ENCODE measurements around the gene TTC16.

Gene TTC16

GRCh38 chr9:127705577-127706379 is 10.1 kb upstream of the TTC16 start:
- no peak for DNase-seq (ENCODE audit: low read depth)
- TF ChIP-seq MYC (IDR thresholded peaks at IDR 0.05; ENCODE audit: low read depth, low read length) (no peak), CTCF (IDR thresholded peaks at IDR 0.05; ENCODE audit: low read depth, low read length) (no peak), POLR2A (IDR thresholded peaks at IDR 0.05; ENCODE audit: extremely low read depth, insufficient read length) (no peak)
- TF ChIP-seq, protein P1, sequence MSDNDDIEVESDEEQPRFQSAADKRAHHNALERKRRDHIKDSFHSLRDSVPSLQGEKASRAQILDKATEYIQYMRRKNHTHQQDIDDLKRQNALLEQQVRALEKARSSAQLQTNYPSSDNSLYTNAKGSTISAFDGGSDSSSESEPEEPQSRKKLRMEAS (IDR thresholded peaks at IDR 0.05; ENCODE audit: low read depth, low read length), result no peak
- H3K4me3 ChIP-seq (ENCODE audit: low read depth, low read length), result no peak overlapping the region

- TF ChIP-seq, protein P1 (IDR thresholded peaks at IDR 0.05; ENCODE audit: low read depth, low read length), result no peak
- no peak for TF ChIP-seq POLR2A (IDR thresholded peaks at IDR 0.05; ENCODE audit: extremely low read depth, insufficient read length)
- no peak for TF ChIP-seq CTCF (IDR thresholded peaks at IDR 0.05; ENCODE audit: low read depth, low read length)
- no peak for TF ChIP-seq MYC (IDR thresholded peaks at IDR 0.05; ENCODE audit: low read depth, low read length)
- DNase-seq (ENCODE audit: low read depth), result peak; percentile 27
- H3K4me3 ChIP-seq (ENCODE audit: low read depth, low read length), result no peak within 1 kb of the TSS
These were observed 9.0 kb upstream of the TTC16 start, which contains the start of gene CFAP157 for GRCh38 chr9:127706836-127707241. CFAP157 (plus strand) TSS chr9:127706988; CDS start chr9:127707032, 44 bp downstream.

GRCh38 chr9:127707766-127708165 is 8.1 kb upstream of the TTC16 start:
- TF ChIP-seq, protein P1 (IDR thresholded peaks at IDR 0.05; ENCODE audit: low read depth, low read length), result no peak
- TF ChIP-seq POLR2A (IDR thresholded peaks at IDR 0.05; ENCODE audit: extremely low read depth, insufficient read length) (no peak), MYC (IDR thresholded peaks at IDR 0.05; ENCODE audit: low read depth, low read length) (no peak), CTCF (IDR thresholded peaks at IDR 0.05; ENCODE audit: low read depth, low read length) (no peak)
- DNase-seq (ENCODE audit: low read depth), result peak; percentile 24
- H3K4me3 ChIP-seq (ENCODE audit: low read depth, low read length), result no peak overlapping the region

GRCh38 chr9:127708952-127709587 is 6.8 kb upstream of the TTC16 start:
- no peak overlapping the region for H3K4me3 ChIP-seq (ENCODE audit: low read depth, low read length)
- no peak for DNase-seq (ENCODE audit: low read depth)
- TF ChIP-seq MYC (IDR thresholded peaks at IDR 0.05; ENCODE audit: low read depth, low read length), result no peak
- no peak for TF ChIP-seq CTCF (IDR thresholded peaks at IDR 0.05; ENCODE audit: low read depth, low read length)
- no peak for TF ChIP-seq POLR2A (IDR thresholded peaks at IDR 0.05; ENCODE audit: extremely low read depth, insufficient read length)
- TF ChIP-seq, protein P1 (IDR thresholded peaks at IDR 0.05; ENCODE audit: low read depth, low read length), result no peak

DNA sequence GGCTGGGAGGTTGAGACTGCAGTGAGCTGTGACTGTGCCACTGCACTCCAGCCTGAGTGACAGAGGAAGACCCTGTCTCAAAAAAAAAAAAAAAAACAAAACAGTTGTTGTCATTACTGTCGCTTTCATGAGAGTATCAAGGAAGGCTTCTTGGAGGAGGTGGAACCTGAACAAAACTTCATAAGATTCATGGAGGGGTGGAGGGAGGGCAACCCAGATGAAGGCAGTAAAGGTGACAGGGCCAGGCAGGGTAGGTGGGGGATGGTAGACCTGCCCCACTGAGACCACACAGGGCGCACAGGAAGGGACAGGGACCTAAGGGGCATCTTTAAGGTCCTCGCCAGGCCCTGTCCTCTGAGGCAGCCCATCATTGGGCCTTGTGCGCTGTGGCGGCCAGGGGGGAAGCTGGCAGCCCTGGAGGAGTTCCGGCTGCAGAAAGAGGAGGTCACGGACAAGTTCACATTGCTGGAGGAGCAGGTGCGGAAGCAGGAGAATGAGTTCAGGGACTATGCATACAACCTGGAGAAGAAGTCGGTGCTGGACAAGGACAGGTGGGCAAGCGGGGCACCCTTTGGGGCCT is 5.6 kb upstream of the TTC16 start:
- no peak for TF ChIP-seq CTCF (IDR thresholded peaks at IDR 0.05; ENCODE audit: low read depth, low read length)
- TF ChIP-seq, protein P1 (IDR thresholded peaks at IDR 0.05; ENCODE audit: low read depth, low read length), result no peak
- TF ChIP-seq MYC (IDR thresholded peaks at IDR 0.05; ENCODE audit: low read depth, low read length), result no peak
- no peak for TF ChIP-seq POLR2A (IDR thresholded peaks at IDR 0.05; ENCODE audit: extremely low read depth, insufficient read length)
- no peak for DNase-seq (ENCODE audit: low read depth)
- no peak overlapping the region for H3K4me3 ChIP-seq (ENCODE audit: low read depth, low read length)

Measured in NB4 (cell line).